SK-N-SH treated with all-trans-retinoic acid at 6 μM for 48 hours (cell line): ENCODE measurements around the gene SLC25A17.

Experiments used
- CSDC2 ChIP-seq: fragments of 250-450 bp; sonication (Bioruptor Pico); IDR thresholded peaks from 2 replicates; pipeline ENCODE4 v1.5.0; 2020; ENCODE audit warnings: mild to moderate bottlenecking, moderate library complexity
- ISL1 ChIP-seq: fragments of 250-450 bp; sonication (Bioruptor Pico); IDR thresholded peaks from 2 replicates; pipeline ENCODE4 v2.1.2; 2022; ENCODE audit warnings: mild to moderate bottlenecking, moderate library complexity
- OSR1 ChIP-seq: fragments of 250-450 bp; sonication (Bioruptor Pico); IDR thresholded peaks from 2 replicates; pipeline ENCODE4 v1.8.0; 2022; ENCODE audit warnings: moderate library complexity, mild to moderate bottlenecking, inconsistent platforms
- PATZ1 ChIP-seq: fragments of 250-450 bp; sonication (Bioruptor Pico); IDR thresholded peaks from 2 replicates; pipeline ENCODE4 v1.8.0; 2020; ENCODE audit warnings: mild to moderate bottlenecking, moderate library complexity, borderline replicate concordance
- SNAI2 ChIP-seq: fragments of 250-450 bp; sonication (Bioruptor Pico); IDR thresholded peaks from 2 replicates; pipeline ENCODE4 v1.5.0; 2020; ENCODE audit warnings: mild to moderate bottlenecking, moderate library complexity
- TCF4 ChIP-seq: fragments of 250-450 bp; sonication (Bioruptor Pico); IDR thresholded peaks from 2 replicates; pipeline ENCODE4 v1.8.0; 2021; ENCODE audit warnings: mild to moderate bottlenecking, moderate library complexity, borderline replicate concordance
- TSHZ2 ChIP-seq: fragments of 250-450 bp; sonication (Bioruptor Pico); IDR thresholded peaks from 2 replicates; pipeline ENCODE4 v1.5.0; 2020; ENCODE audit warnings: mild to moderate bottlenecking, moderate library complexity
- ZC3H10 ChIP-seq: fragments of 250-450 bp; sonication (Bioruptor Pico); IDR thresholded peaks from 2 replicates; pipeline ENCODE4 v1.5.1; 2021; ENCODE audit warnings: mild to moderate bottlenecking, moderate library complexity
- ZFP3 ChIP-seq: fragments of 250-450 bp; sonication (Bioruptor Pico); IDR thresholded peaks from 2 replicates; pipeline ENCODE4 v1.5.0; 2020; ENCODE audit warnings: mild to moderate bottlenecking, moderate library complexity
- ZFP30 ChIP-seq: fragments of 450-650 bp; formaldehyde crosslinking; IDR thresholded peaks from 2 replicates; pipeline ENCODE4 v1.5.0; 2022; ENCODE audit warnings: mild to moderate bottlenecking, moderate library complexity
- ZNF8 ChIP-seq: fragments of 450-650 bp; formaldehyde crosslinking; IDR thresholded peaks from 2 replicates; pipeline ENCODE4 v1.5.0; 2020; ENCODE audit warnings: mild to moderate bottlenecking, moderate library complexity
- TF ChIP-seq, protein P1 (sequence below): fragments of 250-450 bp; sonication (Bioruptor Pico); IDR thresholded peaks from 2 replicates; pipeline ENCODE4 v1.5.1; 2021; ENCODE audit warnings: mild to moderate bottlenecking, moderate library complexity

DNA sequence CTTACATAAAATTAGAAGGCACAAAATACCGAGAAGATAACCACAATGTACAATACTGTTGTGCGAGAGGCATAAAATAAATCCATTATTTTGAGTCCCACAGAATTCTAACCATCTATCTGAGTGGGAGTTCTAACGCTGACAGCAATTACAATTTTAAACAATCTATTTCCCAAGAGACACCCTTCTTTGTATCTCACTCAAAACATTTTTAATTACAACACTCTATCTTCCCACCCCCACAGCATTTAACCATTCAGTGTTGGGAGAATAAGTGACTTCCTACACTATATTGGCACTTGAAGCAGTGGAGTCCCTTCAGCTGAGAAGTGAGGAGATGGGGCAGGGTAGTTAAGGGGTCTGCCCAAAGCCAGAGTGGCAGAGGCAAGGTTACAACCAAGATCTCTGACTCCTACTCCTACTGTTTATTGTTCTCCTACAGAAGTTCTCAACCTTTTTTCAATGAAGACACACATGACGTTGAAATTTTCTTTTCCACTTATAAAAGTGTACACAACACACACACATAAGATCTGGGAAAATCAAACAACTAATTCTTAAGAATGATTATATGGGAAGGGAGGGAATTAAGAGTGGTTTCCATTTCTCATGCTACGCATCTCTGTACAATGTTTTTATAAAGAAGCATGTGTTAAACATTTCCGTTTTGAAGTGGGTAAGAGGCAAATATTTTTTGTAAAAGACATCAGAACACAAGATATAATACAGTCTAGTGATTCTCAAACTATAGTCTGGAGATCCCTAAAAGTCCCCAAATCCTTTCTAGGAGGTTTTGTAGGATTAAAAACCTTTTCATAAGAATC is 10.9 kb downstream of the SLC25A17 start:
- TF ChIP-seq ZC3H10 (CRISPR knock-in tag), result no peak
- TF ChIP-seq, protein P1, sequence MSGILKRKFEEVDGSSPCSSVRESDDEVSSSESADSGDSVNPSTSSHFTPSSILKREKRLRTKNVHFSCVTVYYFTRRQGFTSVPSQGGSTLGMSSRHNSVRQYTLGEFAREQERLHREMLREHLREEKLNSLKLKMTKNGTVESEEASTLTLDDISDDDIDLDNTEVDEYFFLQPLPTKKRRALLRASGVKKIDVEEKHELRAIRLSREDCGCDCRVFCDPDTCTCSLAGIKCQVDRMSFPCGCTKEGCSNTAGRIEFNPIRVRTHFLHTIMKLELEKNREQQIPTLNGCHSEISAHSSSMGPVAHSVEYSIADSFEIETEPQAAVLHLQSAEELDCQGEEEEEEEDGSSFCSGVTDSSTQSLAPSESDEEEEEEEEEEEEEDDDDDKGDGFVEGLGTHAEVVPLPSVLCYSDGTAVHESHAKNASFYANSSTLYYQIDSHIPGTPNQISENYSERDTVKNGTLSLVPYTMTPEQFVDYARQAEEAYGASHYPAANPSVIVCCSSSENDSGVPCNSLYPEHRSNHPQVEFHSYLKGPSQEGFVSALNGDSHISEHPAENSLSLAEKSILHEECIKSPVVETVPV, result no peak
- TF ChIP-seq ZNF8 (CRISPR knock-in tag), result no peak
- no peak for TF ChIP-seq CSDC2
- no peak for TF ChIP-seq PATZ1
- no peak for TF ChIP-seq ISL1 (CRISPR knock-in tag)
- TF ChIP-seq ZFP30 (CRISPR knock-in tag), result no peak
- TF ChIP-seq TSHZ2 (CRISPR knock-in tag), result no peak
- no peak for TF ChIP-seq TCF4
- no peak for TF ChIP-seq SNAI2
- no peak for TF ChIP-seq ZFP3 (CRISPR knock-in tag)
- TF ChIP-seq OSR1 (CRISPR knock-in tag), result no peak
